CD4-positive, alpha-beta T cell treated with Interleukin-15 for 4 hours (primary cell): ENCODE data around the gene CLN3.
"Not testable (repeated sequence)": the region's sequence is repeated elsewhere in the genome, so short reads cannot be mapped to it uniquely, and the experiment has no call there.

Experiments used
- DNase-seq: peaks from one replicate; pipeline ENCODE4 v3.0.0-alpha.2; 2020; ENCODE audit warnings: low spot score

Gene CLN3

DNA sequence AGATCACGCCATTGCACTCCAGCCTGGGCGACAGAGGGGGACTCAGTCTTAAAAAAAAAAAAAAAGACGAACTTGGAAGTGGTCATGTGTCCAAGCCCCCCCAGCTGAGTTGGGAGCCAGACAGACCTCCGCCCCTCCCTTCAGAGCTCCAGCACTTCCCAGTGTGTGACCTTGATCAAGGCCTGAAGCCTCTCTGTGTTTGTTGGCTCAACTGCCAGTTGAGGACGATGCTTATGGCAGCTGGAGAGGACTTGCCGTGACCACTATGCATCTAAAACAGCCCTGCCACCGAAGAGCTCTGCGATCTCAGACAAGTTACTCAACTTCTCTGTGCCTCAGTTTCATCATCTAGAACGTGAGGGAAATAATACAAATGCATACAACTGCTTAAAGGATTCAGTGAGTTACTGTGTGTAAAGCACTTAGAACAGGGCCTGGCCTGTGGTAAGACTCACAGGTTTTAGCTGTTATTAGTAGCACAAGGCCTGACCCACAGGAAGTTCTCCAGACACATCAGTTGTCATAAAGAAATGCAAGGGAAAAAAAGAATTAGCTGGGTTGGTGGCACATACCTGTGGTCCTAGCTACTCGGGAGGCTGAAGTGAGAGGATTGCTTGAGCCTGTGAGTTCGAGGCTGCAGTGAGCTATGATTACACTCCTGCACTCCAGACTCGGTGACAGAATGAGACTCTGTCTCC lies 21.8 kb upstream of the CLN3 start:
- DNase-seq: no peak

DNA sequence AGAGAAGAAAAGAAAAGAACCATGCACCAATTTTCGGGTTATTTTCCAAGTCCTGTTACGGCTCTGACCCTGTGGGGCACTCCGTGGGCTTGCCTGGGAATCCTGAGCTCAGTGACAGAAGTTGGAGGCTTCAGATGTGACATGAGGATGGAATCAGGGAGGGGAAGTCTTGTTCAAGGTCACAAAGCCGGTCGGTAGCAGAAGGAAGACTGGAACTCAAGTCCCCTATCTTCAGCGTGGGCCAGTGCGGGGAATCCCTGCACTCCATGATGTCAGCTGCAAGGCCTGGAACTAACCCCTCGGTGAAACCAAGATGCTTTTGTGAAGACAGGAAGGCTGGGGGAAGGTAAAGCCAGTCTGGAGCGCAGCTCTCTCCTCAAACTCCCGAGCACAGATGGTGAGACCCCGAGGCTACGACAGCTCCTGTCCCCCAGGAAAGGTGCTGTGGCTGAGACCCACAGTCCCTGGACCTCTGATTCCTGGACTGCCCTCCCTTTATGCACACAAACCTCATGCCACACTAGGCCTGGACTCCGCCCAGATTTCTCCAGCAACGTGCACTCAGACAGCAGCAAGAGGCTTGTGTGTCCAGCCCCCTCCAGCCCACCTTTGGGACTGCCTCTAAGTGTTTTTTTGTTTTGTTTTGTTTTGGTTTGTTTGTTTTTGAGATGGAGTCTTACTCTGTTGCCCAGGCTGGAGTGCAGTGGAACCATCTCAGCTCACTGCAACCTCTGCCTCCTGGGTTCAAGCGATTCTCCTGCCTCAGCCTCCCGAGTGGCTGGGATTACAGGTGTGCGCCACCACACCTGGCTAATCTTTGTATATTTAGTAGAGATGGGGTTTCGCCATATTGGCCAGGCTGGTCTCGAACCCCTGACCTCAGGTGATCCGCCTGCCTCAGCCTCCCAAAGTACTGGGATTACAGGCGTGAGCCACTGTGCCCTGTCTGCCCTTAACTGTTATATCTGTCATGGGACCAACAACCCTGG lies 20.2 kb upstream of the CLN3 start:
- DNase-seq: no peak

DNA sequence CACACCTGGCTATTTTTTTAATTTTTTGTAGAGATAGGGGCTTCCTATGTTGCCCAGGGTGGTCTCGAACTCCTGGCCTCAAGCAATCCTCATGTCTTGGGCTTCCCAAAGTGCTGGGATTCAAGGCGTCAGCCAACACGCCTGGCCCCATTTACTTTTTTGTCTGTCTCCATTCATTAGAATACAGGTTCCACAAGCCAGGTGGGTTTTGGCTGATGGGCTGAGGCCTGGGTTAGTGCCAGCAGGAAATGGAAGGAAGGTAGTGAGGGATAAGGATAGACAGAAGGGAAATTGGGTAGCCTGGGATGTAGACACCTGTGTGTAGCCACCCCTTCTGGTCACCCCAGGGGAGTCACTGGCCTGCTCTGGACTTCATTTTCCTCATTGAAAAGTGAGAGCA lies 19.2 kb upstream of the CLN3 start:
- no peak for DNase-seq

DNA sequence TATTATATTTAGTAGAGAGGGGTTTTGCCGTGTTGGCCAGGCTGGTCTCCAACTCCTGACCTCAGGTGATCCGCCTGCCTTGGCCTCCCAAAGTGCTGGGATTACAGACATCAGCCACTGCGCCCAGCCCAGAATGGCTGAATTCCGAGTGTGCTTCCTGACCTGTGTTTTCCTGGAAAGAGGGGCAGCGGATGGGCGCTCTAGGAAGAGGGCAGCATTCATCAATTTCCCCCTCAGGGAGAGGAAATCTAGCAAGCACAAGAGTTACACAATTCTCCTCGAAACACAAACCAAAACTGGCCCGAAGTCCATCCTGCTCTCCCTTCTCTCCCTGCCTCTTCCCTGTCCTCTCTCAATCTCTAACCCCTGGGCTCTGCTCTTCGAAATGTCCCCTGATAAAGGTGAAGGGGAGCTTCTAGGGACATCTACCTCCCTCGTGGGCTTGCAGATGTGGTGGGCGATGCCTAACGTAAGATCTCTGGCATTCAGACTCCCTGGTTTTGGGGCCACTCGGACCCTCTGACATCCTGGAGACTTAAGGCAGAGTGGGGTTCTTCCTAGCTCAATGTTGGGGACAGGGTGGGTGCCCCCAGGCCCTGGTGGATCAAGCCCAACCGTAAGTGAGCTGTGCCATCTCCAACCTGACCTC lies 13.7 kb upstream of the CLN3 start:
- DNase-seq: no peak

DNA sequence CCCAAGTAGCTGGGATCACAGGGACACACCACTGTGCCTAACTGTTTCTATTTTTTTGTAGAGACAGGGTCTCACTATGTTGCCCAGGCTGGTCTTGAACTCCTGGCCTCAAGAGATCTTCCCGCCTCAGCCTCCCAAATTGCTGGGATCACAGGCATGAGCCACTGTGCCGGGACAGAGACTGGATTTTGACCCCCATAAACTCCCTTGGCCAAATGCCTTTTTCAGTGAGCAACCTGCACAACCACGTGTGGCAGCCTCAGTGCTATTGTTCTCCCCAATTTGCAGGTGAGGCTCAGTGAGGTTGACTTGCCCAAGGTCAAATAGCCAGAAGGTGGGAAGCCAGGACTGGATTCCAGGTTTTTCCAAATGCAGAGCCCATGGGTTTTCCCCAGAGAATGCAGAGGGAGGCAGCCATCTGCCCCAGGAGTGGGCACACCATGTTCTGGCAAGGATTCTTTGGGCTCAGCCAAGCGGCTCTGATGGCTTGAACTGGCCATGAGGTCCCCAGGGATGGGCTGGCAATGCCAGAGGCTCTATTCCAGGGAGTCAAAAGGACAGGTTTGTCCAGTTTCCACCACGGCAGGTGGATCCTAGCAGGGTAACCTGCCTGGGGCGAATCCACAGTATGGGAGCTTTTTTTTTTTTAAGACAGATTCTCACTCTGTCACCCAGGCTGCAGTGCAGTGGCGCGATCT lies 13.0 kb upstream of the CLN3 start:
- no peak for DNase-seq

DNA sequence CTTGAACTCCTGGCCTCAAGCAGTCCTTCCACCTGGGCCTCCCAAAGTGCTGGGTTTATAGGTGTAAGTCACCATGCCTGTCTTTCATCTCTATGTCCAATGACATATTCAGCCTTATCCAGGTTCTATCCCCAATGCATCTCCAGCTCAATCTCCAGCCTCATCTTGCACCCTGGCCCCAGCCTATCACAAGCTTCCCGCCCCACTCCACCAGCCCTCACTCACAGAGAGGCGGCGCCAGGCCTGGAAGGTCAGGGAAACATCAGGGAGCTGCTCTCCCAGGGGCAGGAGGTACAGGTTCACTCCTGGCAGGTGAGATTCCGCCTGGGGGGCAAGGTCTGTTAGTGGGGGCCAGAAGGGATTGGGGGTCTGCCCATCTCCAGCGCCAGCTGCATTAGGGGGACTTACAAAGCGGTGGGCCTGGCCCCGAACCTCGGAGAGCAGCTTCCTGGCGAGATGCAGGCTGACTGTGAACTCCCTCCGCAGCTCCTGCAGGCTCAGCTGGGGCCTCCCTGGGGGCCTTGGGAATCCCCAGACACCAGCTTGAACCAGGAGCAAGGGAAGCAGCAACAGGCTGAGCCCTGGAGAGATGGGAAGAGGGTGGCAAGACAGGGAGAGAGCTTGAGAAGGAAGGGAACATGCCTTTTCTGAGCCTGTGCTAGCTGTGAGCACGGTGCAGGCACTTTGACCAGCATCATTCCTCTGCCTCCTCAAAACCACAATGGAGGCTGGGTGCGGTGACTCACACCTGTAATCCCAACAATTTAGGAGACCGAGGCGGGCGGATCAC lies 11.8 kb upstream of the CLN3 start:
- DNase-seq: no peak

DNA sequence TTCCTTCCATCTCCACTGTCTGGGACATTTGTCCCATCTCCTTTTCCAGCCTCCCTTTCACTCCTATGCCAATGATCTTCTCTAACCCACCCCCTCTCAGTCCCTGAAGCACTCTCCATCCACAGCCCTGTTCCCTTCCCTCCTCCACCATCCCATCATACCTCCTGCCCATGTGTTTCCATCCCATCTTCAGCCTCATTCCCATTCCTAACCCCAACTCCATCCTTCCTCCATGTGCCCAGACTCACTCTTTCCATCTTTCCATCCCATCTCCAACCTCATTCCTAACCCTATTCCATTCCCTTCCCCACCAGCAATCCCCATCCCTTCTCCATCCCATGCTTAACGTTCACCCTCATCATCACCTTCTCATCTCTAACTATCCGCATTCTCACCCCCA lies 10.4 kb upstream of the CLN3 start:
- no peak for DNase-seq

DNA sequence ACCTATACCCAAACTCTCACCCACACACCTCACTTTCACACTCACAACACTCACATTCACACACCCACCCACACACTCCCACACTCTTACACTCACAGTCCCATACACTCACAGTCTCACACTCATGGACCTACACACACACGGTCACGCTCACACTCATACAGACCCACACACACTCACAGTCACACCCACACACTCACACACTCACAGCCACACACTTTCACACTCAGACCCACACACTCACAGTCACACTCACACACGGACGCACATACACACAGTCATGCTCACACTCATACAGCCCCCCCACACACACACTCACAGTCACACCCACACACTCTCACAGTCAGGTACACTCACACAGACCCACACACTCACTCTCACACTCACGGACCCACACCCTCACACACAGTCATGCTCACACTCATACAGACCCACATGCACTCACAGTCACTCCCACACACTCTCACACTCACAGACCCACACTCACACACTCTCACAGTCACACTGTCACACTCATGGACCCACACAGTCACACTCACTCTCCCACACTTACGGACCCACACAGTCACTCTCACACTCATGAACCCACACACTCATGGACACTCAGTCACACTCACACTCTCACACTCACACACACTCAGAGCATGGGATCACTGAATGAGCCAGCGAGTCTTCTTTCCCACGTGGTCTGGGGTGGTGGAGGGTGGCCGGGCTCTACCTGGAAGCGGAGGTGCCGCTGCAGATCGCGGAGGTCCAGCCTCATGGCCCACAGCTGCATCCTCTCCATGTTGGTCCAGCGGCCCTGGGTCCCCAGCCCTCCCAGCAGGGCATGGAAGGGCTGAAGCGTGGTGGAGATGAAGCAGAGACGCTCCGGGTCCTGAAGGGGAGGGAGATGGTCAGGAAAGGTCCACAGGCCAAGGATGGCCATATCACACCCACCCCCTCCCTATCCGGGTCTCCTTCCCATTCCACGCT lies 9.7 kb upstream of the CLN3 start:
- no peak for DNase-seq

DNA sequence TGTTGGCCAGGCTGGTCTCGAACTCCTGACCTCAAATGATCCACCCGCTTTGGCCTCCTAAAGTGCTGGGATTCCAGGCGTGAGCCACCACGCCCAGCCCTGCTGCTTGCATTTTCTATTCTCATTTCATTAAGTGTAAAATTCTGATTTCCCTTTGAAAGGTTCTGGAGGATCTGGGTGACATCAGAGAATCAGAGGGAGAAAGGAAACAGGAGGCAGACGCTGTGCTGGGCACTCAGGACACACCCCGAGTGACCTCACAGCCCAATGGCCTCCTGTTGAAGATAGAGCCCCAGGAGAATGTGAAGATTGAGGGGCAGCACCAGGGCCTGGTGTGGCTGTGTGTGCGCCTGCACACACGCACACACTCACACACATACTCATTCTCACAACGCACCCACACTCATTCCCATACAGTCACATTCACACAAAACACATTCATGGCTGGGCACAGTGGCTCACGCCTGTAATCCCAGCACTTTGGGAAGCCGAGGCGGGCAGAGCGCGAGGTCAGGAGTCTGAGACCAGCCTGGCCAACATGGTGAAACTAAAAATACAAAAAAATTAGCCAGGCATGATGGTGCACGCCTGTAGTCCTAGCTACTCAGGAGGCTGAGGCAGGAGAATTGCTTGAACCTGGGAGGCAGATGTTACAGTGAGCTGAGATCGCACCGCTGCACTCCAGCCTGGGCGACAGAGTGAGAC lies 8.8 kb upstream of the CLN3 start:
- DNase-seq: not testable (repeated sequence)

DNA sequence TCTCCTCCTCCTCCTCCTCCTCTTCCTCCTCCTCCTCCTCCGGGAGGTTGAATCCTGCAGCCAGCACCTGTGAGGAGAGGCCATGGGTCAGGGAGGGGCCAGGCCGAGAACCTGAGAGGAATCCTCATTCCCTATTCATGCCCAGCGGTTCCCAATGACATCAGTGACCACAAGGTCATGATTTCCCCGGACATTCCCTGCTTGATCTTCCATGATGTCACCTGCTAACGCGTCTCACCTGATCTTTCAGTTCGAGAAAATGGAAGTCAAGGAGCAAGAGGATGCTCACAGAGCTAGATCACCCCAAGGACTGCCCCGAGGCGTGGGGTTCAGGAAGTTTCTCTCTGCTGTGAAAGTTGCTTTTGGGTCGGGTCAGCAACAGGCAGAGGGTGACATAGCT lies 8.0 kb upstream of the CLN3 start:
- DNase-seq: no peak

DNA sequence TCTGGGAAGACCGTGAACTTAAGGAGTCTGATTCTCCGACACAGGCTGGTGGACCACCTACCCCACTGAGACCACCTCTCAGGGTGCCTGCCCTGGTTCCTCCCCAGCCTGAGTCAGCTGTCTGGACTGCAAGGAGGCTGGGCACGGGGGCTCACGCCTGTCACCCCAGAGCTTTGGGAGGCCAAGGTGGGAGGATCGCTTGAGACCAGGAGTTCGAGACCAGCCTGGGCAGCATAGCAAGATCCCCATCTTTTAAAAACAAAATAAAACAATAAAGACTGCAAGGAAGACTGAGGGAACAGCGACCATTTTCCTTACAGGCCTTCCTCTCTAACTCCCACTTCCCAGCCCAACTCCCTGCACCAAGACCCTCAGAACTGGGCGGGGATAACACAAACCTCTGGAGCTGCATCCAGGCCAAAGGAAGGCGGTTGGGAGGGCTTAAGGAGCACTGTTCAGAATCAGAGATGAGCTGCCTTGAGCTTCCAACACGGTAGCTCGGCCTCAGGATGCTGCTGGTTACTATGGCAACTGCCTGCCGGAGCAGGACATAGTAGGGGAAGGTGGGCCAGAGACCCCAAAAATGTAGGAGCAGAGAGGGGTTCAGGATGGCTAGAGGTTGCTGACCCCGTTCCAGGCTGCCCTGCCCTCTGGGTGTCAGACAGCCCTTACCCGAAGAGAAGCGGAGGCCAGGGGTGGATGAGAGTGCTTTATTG lies 7.0 kb upstream of the CLN3 start:
- no peak for DNase-seq

DNA sequence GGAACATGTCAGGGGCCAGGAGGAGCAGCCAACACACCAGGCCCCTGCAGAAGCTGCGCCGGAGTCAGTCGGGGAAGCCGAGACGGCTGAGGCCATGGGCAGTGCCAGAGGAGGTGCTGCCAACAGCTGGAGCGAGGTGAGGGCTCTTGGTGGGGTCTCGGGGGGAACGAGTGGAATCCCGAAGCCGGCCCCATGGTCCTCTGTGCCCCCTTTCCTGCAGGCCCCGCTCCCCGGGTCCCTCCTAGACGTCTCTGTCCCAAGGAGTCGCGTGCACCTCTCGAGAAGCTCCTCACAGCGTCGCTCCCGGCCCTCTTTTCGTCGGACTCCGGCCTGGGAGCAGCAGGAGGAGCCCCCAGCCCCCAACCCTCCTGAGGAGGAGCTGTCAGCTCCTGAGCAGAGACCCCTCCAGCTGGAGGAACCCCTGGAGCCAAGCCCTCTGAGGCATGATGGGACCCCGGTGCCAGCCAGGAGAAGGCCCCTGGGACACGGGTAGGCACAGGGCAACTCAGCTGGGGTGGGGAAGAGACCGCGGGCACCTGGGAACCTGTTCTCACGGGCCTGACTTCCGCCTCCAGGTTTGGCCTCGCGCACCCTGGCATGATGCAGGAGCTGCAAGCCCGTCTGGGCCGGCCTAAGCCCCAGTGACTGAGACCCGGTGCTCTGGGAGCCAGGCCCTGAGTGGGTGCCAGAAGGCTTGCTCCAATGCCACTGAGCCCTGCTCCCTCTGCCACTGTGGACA lies 6.2 kb upstream of the CLN3 start:
- no peak for DNase-seq

DNA sequence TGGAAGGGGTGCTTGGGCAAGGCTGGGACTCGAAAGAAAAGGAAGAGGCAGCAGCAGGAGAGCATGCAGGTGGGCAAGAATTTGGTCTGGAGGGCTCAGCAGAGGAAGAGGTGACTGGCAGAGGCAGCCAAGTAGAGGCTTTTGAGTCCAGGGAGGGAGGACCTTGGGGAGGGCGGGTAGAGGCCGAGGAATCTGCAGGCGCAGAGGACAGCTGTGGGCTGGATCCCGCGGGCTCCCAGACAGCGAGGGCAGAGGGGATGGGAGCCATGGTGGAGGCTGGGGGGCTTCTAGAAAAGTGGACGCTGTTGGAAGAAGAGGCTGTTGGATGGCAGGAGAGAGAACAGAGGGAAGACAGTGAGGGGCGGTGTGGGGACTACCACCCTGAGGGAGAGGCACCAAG lies 5.5 kb upstream of the CLN3 start:
- DNase-seq: no peak

DNA sequence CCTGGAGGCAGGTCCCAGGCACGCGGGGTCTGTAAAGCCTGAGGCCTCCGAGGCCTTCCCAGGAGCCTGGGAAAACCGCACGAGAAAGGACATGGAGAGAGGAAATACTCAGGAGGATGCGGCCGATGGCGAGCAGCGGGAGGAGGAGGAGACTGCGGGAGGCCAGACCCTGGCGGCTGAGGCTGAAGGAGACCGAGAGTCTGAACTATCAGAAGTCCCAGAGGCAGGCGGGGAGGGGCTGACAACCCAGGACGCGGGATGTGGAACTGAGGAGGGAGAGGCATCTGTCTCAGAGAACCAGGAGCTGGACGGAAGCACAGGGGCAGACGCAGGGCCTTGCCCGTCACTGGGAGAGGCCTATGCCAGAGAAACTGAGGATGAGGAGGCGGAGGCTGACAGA lies 5.0 kb upstream of the CLN3 start:
- no peak for DNase-seq

DNA sequence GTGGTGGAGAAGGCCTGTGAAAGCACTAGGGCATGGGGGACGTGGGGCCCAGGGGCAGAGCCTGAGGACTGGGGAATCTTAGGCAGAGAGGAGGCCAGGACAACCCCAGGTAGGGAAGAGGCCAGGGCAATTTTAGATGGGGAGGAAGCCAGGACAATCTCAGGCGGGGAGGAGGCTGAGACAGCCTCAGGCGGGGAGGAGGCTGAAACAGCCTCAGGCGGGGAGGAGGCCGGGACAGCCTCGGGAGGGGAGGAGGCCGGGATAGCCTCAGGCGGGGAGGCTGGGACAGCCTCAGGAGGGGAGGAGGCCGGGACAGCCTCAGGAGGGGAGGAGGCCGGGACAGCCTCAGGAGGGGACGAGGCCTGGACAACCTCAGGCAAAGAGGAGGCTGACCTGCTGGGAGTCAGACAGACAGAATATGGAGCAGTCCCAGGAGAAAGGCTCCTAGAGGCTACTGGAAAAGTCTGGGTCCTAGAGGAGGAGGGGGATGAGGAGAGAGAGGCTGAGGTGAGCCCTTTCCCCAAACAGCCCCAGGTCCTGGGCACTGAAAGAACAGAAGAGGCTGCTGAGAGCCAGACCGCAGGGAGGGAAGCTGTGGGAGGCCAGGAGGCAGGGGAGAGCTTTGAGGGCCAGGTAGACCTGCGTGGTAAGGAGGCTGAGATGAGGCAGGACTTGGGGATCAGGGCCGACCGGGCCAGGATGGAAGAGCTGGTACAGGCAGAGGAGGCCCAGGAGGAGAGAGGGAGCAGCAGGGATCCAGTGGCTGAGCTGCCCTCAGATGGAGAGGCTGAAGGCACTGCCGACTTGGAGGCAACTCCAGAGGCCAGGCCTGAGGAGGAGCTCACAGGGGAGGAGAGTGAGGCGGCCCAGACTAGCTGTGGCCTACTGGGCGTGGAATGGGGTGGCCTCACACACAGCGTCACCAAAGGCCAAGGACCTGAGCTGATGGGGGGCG lies 4.2 kb upstream of the CLN3 start:
- DNase-seq: no peak

DNA sequence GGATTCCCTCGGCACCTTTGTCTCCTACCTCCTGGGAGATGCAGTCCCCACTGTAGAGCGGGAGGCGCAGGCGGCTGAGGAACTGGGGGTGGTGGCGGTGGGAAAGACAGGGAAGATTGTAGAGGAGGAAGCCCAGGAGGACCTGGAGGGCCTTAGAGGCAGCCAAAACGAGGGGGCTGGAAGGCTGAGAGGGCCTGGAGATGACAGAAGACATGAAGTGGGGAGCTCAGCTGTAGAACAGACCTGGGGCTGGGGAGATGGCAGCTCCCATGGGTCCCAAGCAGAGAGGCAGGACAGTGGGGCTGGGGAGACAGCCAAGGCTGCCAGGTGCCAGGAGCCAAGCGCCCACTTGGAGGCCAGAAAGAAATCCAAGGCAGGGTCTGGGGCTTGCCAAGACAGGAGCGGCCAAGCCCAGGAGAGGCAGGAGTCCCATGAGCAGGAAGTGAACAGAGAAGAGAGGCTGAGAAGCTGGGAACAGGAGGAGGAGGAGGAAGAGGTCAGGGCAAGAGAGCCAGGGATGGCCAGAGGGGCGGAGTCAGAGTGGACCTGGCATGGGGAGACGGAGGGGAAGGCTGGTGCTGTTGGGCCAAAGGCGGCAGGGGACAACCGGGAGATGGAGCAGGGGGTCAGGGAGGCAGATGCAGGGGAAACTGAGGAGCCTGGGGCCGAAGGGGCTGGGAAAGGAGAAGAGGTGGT lies 3.4 kb upstream of the CLN3 start:
- DNase-seq: no peak
